EL (cell line): Measurements from ENCODE around the gene NAA11.

ENCODE experiments used
- DNase-seq: peaks from one replicate; pipeline ENCODE4 v3.0.0-alpha.2; 2016

NAA11 gene

GRCh38 chr4:79325864-79326328 lies at the start of gene NAA11:
TSS of gene NAA11 (minus strand) at chr4:79326061. CDS start at chr4:79325877, 184 bp downstream.
- no peak for DNase-seq

- DNase-seq = no peak
Observed at GRCh38 chr4:79370026-79370425, 44.2 kb upstream of the NAA11 start.

- no peak for DNase-seq
Observed at GRCh38 chr4:79367096-79367495, 41.2 kb upstream of the NAA11 start.

- DNase-seq = no peak
Observed at GRCh38 chr4:79366422-79366821, 40.6 kb upstream of the NAA11 start.

- no peak for DNase-seq
Observed at GRCh38 chr4:79364061-79364460, 38.2 kb upstream of the NAA11 start.

- no peak for DNase-seq
Observed at GRCh38 chr4:79362626-79363025, 36.8 kb upstream of the NAA11 start.

GRCh38 chr4:79360006-79360405 lies 34.1 kb upstream of the NAA11 start:
- no peak for DNase-seq

- DNase-seq = no peak
Observed at GRCh38 chr4:79358438-79358837, 32.6 kb upstream of the NAA11 start.

- no peak for DNase-seq
Observed at GRCh38 chr4:79357365-79357764, 31.5 kb upstream of the NAA11 start.

GRCh38 chr4:79353075-79353474 lies 27.2 kb upstream of the NAA11 start:
- no peak for DNase-seq

GRCh38 chr4:79348405-79348804 lies 22.5 kb upstream of the NAA11 start:
- DNase-seq = no peak

- DNase-seq = no peak
Observed at GRCh38 chr4:79341893-79342653, 16.2 kb upstream of the NAA11 start.

GRCh38 chr4:79340568-79340967 lies 14.7 kb upstream of the NAA11 start:
- no peak for DNase-seq

- no peak for DNase-seq
Observed at GRCh38 chr4:79338148-79338547, 12.3 kb upstream of the NAA11 start.

GRCh38 chr4:79334783-79335182 lies 8.9 kb upstream of the NAA11 start:
- no peak for DNase-seq

- DNase-seq = no peak
Observed at GRCh38 chr4:79334341-79334740, 8.5 kb upstream of the NAA11 start.

- DNase-seq = no peak
Observed at GRCh38 chr4:79331126-79331876, 5.4 kb upstream of the NAA11 start.

- DNase-seq = no peak
Observed at GRCh38 chr4:79330720-79331119, 4.9 kb upstream of the NAA11 start.

- DNase-seq = no peak
Observed at GRCh38 chr4:79325436-79325835, 425 bp downstream of the NAA11 start.

- DNase-seq = no peak
Observed at GRCh38 chr4:79319975-79320374, 5.9 kb downstream of the NAA11 start.

GRCh38 chr4:79317711-79318110 lies 8.2 kb downstream of the NAA11 start:
- DNase-seq = no peak

- DNase-seq = no peak
Observed at GRCh38 chr4:79315891-79316290, 10.0 kb downstream of the NAA11 start.

GRCh38 chr4:79311279-79311678 lies 14.6 kb downstream of the NAA11 start:
- DNase-seq = no peak

GRCh38 chr4:79308971-79309370 lies 16.9 kb downstream of the NAA11 start:
- no peak for DNase-seq
